Uterus (tissue), 2 donors: ENCODE data around the gene GPATCH3.

Source experiments
- POLR2A ChIP-seq, 2 donors: fragments of 450-650 bp; IDR thresholded peaks; one replicate each; pipeline ENCODE4 v1.6.1; 2016; ENCODE audit warnings: antibody characterized with exemption in 2 of 2, mild to moderate bottlenecking in 1 of 2, moderate library complexity in 1 of 2
- TF ChIP-seq, protein P1 (sequence below), 4 experiments: fragments of 200-600 bp in 2 of 4; fragments of 450-650 bp in 2 of 4; sonication (generic) in 2 of 4; IDR thresholded peaks; one replicate each; pipeline ENCODE4 v1.5.1; 2016 to 2019; ENCODE audit warnings: antibody characterized with exemption in 4 of 4, mild to moderate bottlenecking in 2 of 4, moderate library complexity in 1 of 4

GRCh38 chr1:26913389-26913753 is 13.1 kb upstream of the GPATCH3 start:
- TF ChIP-seq, protein P1, sequence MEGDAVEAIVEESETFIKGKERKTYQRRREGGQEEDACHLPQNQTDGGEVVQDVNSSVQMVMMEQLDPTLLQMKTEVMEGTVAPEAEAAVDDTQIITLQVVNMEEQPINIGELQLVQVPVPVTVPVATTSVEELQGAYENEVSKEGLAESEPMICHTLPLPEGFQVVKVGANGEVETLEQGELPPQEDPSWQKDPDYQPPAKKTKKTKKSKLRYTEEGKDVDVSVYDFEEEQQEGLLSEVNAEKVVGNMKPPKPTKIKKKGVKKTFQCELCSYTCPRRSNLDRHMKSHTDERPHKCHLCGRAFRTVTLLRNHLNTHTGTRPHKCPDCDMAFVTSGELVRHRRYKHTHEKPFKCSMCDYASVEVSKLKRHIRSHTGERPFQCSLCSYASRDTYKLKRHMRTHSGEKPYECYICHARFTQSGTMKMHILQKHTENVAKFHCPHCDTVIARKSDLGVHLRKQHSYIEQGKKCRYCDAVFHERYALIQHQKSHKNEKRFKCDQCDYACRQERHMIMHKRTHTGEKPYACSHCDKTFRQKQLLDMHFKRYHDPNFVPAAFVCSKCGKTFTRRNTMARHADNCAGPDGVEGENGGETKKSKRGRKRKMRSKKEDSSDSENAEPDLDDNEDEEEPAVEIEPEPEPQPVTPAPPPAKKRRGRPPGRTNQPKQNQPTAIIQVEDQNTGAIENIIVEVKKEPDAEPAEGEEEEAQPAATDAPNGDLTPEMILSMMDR (IDR thresholded peaks at IDR 0.05): no peak
- no peak for TF ChIP-seq POLR2A (IDR thresholded peaks at IDR 0.05)
